Tibial nerve (tissue), 4 donors: ENCODE results near the gene TYR. TPM values are rescaled to one million over a fixed set of nuclear protein-coding genes. Genes with fewer than 3 reads are reported as not detected.

ENCODE experiments used
- DNase-seq, 2 donors: peaks; one replicate each; pipeline ENCODE4 v3.0.0-alpha.2; 2019; ENCODE audit warnings: low spot score in 2 of 2
- H3K27ac ChIP-seq, 4 donors: fragments of 200-600 bp; sonication (generic) in 3 of 4; one replicate each; pipeline ENCODE4 v1.5.1; 2017 to 2019; ENCODE audit warnings: mild to moderate bottlenecking in 1 of 4
- H3K27me3 ChIP-seq, 2 donors: fragments of 200-600 bp; sonication (generic) in 1 of 2; one replicate each; pipeline versions ENCODE4 v1.5.1 to v1.6.0; 2017 to 2019
- H3K36me3 ChIP-seq, 3 donors: fragments of 200-600 bp; sonication (generic); one replicate each; pipeline ENCODE4 v1.5.1; 2018 to 2019
- H3K4me1 ChIP-seq, 4 donors: fragments of 200-600 bp; sonication (generic) in 3 of 4; one replicate each; pipeline ENCODE4 v1.5.1; 2017 to 2019
- H3K4me3 ChIP-seq, 4 donors: fragments of 200-600 bp; sonication (generic) in 3 of 4; one replicate each; pipeline ENCODE4 v1.5.1; 2017 to 2019; ENCODE audit warnings: mild to moderate bottlenecking in 1 of 4, moderate library complexity in 1 of 4
- H3K9me3 ChIP-seq, 4 donors: fragments of 200-600 bp; sonication (generic) in 3 of 4; one replicate each; pipeline ENCODE4 v1.5.1; 2017 to 2019
- EP300 ChIP-seq, 2 donors: sonication (generic); formaldehyde crosslinking; IDR thresholded peaks; one replicate each; pipeline ENCODE4 v1.6.1; 2017; ENCODE audit warnings: antibody characterized with exemption in 2 of 2, mild to moderate bottlenecking in 1 of 2
- POLR2A ChIP-seq, 2 donors: fragments of 450-650 bp; IDR thresholded peaks; one replicate each; pipeline ENCODE4 v1.6.1; 2017; ENCODE audit warnings: antibody characterized with exemption in 2 of 2, mild to moderate bottlenecking in 2 of 2, moderate library complexity in 2 of 2
- WGBS, 2 donors: methylation state at CpG; one replicate each; pipeline ENCODE4 v1.1.5; 2018; 5-methylcytosine and 5-hydroxymethylcytosine counted together
- total RNA-seq, 4 donors: library from RNA; depleted of rRNA; stranded (reverse); fragments of >200 nt; gene quantifications; one replicate each; pipeline ENCODE4 v1.1.0, GENCODE V29; 2016
- TF ChIP-seq, protein P1 (sequence below), 5 experiments: fragments of 200-600 bp in 3 of 5; fragments of 450-650 bp in 2 of 5; sonication (generic) in 3 of 5; IDR thresholded peaks; one replicate each; pipeline ENCODE4 v1.5.1; 2016 to 2019; ENCODE audit warnings: antibody characterized with exemption in 5 of 5, mild to moderate bottlenecking in 3 of 5, moderate library complexity in 2 of 5

The TYR gene
- total RNA-seq, result not detected

DNA sequence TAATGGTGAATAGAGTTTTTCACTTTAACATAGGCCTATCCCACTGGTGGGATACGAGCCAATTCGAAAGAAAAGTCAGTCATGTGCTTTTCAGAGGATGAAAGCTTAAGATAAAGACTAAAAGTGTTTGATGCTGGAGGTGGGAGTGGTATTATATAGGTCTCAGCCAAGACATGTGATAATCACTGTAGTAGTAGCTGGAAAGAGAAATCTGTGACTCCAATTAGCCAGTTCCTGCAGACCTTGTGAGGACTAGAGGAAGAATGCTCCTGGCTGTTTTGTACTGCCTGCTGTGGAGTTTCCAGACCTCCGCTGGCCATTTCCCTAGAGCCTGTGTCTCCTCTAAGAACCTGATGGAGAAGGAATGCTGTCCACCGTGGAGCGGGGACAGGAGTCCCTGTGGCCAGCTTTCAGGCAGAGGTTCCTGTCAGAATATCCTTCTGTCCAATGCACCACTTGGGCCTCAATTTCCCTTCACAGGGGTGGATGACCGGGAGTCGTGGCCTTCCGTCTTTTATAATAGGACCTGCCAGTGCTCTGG is at the start of gene TYR:
Gene TYR (plus strand): TSS at position 185 of the 541 bp plus-strand sequence. CDS start 79 bp downstream, at position 264.
- Histone ChIP-seq H3K36me3 (no peaks in the 10 kb centered on the region), H3K4me3 (no peak within 1 kb of the TSS), H3K27ac (no peak within 1 kb of the TSS), H3K4me1 (no peaks in the 10 kb centered on the region), H3K27me3 (no peaks in the 10 kb centered on the region), H3K9me3 (no peaks in the 10 kb centered on the region)
- 92% methylated on average over 8 of the region's 8 CpGs for WGBS, 2 donors
- no peak for DNase-seq
- TF ChIP-seq POLR2A (IDR thresholded peaks at IDR 0.05), result no peak

GRCh38 chr11:89136606-89137005 is 41.1 kb upstream of the TYR start:
- H3K9me3 ChIP-seq, result no peaks in the 10 kb centered on the region
- no peaks in the 10 kb centered on the region for H3K27me3 ChIP-seq
- no peaks in the 10 kb centered on the region for H3K4me1 ChIP-seq
- TF ChIP-seq POLR2A (IDR thresholded peaks at IDR 0.05), result no peak
- TF ChIP-seq, protein P1, sequence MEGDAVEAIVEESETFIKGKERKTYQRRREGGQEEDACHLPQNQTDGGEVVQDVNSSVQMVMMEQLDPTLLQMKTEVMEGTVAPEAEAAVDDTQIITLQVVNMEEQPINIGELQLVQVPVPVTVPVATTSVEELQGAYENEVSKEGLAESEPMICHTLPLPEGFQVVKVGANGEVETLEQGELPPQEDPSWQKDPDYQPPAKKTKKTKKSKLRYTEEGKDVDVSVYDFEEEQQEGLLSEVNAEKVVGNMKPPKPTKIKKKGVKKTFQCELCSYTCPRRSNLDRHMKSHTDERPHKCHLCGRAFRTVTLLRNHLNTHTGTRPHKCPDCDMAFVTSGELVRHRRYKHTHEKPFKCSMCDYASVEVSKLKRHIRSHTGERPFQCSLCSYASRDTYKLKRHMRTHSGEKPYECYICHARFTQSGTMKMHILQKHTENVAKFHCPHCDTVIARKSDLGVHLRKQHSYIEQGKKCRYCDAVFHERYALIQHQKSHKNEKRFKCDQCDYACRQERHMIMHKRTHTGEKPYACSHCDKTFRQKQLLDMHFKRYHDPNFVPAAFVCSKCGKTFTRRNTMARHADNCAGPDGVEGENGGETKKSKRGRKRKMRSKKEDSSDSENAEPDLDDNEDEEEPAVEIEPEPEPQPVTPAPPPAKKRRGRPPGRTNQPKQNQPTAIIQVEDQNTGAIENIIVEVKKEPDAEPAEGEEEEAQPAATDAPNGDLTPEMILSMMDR (IDR thresholded peaks at IDR 0.05), result no peak
- H3K4me3 ChIP-seq, result no peak overlapping the region
- no peak for DNase-seq
- no peak overlapping the region for H3K27ac ChIP-seq
- no peaks in the 10 kb centered on the region for H3K36me3 ChIP-seq

- TF ChIP-seq EP300 (IDR thresholded peaks at IDR 0.05) (no peak), POLR2A (IDR thresholded peaks at IDR 0.05) (no peak)
- TF ChIP-seq, protein P1 (IDR thresholded peaks at IDR 0.05), result no peak
- H3K27me3 ChIP-seq, result no peaks in the 10 kb centered on the region
- no peak overlapping the region for H3K4me3 ChIP-seq
- H3K27ac ChIP-seq, result no peak overlapping the region
- H3K9me3 ChIP-seq, result no peaks in the 10 kb centered on the region
- WGBS, 2 donors, result 75 to 81% methylated on average over 1 of the region's 1 CpG
- H3K36me3 ChIP-seq, result no peaks in the 10 kb centered on the region
- no peaks in the 10 kb centered on the region for H3K4me1 ChIP-seq
- DNase-seq, result no peak
These were observed 30.4 kb upstream of the TYR start for GRCh38 chr11:89147229-89147628.

GRCh38 chr11:89159974-89160373 is 17.7 kb upstream of the TYR start:
- WGBS, 2 donors, result 90 to 95% methylated on average over 4 of the region's 4 CpGs
- no peak for DNase-seq
- Histone ChIP-seq H3K9me3 (no peaks in the 10 kb centered on the region), H3K27me3 (no peaks in the 10 kb centered on the region), H3K27ac (no peak overlapping the region), H3K4me1 (no peaks in the 10 kb centered on the region), H3K36me3 (no peaks in the 10 kb centered on the region), H3K4me3 (no peak overlapping the region)
- TF ChIP-seq EP300 (IDR thresholded peaks at IDR 0.05), result no peak
- no peak for TF ChIP-seq POLR2A (IDR thresholded peaks at IDR 0.05)
- TF ChIP-seq, protein P1 (IDR thresholded peaks at IDR 0.05), result no peak

DNA sequence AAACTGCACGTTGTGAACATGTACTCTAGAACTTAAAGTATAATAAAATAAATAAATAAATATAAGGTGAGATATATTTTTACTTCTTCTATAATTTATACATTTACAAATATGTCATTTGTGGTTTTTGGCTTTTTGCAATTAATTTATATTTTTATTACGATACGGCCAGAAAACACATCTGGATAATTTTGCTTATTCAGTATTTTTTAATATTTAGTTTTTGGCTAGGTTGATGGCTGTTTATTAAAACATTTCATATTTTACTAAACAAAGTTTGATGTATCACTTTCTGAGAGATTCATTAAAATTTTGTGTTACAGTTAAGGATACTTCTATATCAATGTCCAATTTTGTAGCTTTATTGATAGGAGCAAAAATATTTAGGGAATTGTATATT is 15.7 kb upstream of the TYR start:
- WGBS, 2 donors, result 90 to 93% methylated on average over 3 of the region's 3 CpGs
- DNase-seq, result no peak
- Histone ChIP-seq H3K27me3 (no peaks in the 10 kb centered on the region), H3K9me3 (no peaks in the 10 kb centered on the region), H3K4me3 (no peak overlapping the region), H3K36me3 (no peaks in the 10 kb centered on the region), H3K4me1 (no peaks in the 10 kb centered on the region), H3K27ac (no peak overlapping the region)
- TF ChIP-seq POLR2A (IDR thresholded peaks at IDR 0.05) (no peak), EP300 (IDR thresholded peaks at IDR 0.05) (no peak)
- TF ChIP-seq, protein P1 (IDR thresholded peaks at IDR 0.05), result no peak

DNA sequence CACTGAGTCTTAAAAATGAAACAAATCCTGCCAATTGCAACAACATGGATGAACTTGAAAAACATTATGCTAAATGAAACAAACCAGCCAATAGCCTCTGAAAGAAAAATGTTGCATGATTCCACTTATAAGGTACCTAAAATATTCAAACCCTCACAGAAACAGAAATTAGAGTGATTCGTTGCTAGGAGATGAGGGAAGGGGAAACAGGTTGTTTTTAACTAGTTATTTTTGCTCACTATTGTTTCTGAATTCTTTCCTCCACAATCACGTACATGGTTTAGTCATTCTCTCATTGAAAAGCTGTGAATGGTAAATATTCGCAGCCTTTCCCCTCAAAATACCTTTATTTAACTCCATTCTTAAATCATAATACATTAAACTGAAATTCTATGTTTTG is 14.0 kb upstream of the TYR start:
- Histone ChIP-seq H3K36me3 (no peaks in the 10 kb centered on the region), H3K4me3 (no peak overlapping the region), H3K4me1 (peaks cover 0 to 3% (median 0%) of the 10 kb centered on the region in 4 donors), H3K9me3 (no peaks in the 10 kb centered on the region), H3K27me3 (no peaks in the 10 kb centered on the region), H3K27ac (no peak overlapping the region)
- DNase-seq, result no peak
- 77 to 79% methylated on average over 3 of the region's 3 CpGs for WGBS, 2 donors
- TF ChIP-seq EP300 (IDR thresholded peaks at IDR 0.05) (no peak), POLR2A (IDR thresholded peaks at IDR 0.05) (no peak)
- TF ChIP-seq, protein P1 (IDR thresholded peaks at IDR 0.05), result no peak
